ENCODE results near the gene DCTN3.

The DCTN3 gene

DNA sequence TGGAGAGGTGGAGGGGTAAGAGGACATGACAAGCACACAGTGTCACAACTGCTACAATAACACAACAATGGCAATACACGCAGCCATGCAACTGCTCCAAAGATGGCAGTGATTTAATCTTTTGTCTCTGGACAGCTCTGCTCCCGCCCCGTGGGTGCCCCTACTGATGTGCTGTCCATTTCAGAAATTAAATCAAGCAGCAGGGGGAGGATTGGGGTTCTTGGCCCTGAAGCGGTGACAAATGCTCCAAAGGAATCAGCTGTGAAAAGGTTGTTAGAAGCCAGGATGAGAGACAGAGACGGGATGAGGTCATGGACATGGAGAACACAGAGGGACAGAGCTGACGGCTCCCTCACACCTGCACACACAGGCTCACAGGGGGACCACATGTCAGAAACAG, 53.3 kb downstream of the DCTN3 start:
- no peaks in the 10 kb centered on the region for H3K79me2 ChIP-seq (ENCODE audit: control insufficient read depth, insufficient read depth, low read length, poor library complexity)
- no CpG with 5 or more reads among the region's 6 CpGs for WGBS (ENCODE audit: extremely low coverage, insufficient coverage, insufficient read length)

DNA sequence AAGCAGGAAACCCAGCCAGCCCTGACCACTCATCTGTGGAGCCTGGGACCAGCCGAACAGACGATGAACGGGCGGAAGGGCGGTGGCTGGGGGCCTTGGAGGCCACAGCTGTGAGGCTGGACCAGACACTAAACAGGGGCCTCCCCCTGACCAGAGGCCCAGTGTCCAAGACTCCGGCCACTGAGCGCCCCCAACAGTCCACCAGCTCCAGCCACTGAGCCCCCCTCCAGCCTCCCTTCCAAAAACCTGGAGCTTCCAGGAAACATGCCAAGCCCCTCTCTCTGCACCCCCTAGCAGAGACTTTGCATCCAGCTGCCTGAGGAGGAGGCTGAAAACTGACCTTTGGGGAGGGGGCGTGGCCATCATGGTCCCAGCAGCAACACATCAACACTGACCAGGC, 54.0 kb downstream of the DCTN3 start:
- H3K4me2 ChIP-seq (ENCODE audit: low read length) = no peak overlapping the region
- no peak overlapping the region for H2BK120ac ChIP-seq (ENCODE audit: insufficient read depth, low read length, poor library complexity)
- WGBS (ENCODE audit: extremely low coverage, insufficient coverage, insufficient read length) = no CpG with 5 or more reads among the region's 8 CpGs
- no peaks in the 10 kb centered on the region for H3K36me3 ChIP-seq (ENCODE audit: control insufficient read depth in 1 of 2, insufficient read depth in 2 of 2, low read length in 2 of 2)
- no peak overlapping the region for H3K4ac ChIP-seq (ENCODE audit: low read depth, low read length)
- no peak overlapping the region for H4K12ac ChIP-seq (ENCODE audit: low read depth, low read length)
- no peak overlapping the region for H2BK12ac ChIP-seq (ENCODE audit: low read length)
- H3K9ac ChIP-seq (ENCODE audit: low read length) = no peak overlapping the region
- H3K79me2 ChIP-seq (ENCODE audit: control insufficient read depth, insufficient read depth, low read length, poor library complexity) = no peaks in the 10 kb centered on the region
- H2AFZ ChIP-seq (ENCODE audit: insufficient read depth, low read length, poor library complexity) = no peak overlapping the region
- no peak overlapping the region for H3K14ac ChIP-seq (ENCODE audit: low read length)
- H3K9me3 ChIP-seq (ENCODE audit: insufficient read depth, low read depth, low read length) = peaks cover 2% of the 10 kb centered on the region
- DNase-seq = no peak
- no peak overlapping the region for H3K23ac ChIP-seq (ENCODE audit: low read length)
- no peak overlapping the region for H4K91ac ChIP-seq (ENCODE audit: low read depth, low read length)
- H3K18ac ChIP-seq (ENCODE audit: low read length) = no peak overlapping the region
- H3K27me3 ChIP-seq (ENCODE audit: insufficient read depth, low read length) = no peaks in the 10 kb centered on the region
- no peak overlapping the region for H4K8ac ChIP-seq (ENCODE audit: low read depth, low read length)
- no peaks in the 10 kb centered on the region for H3K4me1 ChIP-seq (ENCODE audit: control insufficient read depth in 1 of 2, insufficient read depth in 2 of 2, low read length in 2 of 2)
- no peak overlapping the region for H3K4me3 ChIP-seq (ENCODE audit: low read depth, low read length)
- no peak overlapping the region for H3K27ac ChIP-seq (ENCODE audit: low read depth, low read length)
- H2AK5ac ChIP-seq (ENCODE audit: low read length) = no peak overlapping the region
- H2BK5ac ChIP-seq (ENCODE audit: low read depth, low read length, poor library complexity) = no peak overlapping the region
- H3K79me1 ChIP-seq (ENCODE audit: low read length) = no peaks in the 10 kb centered on the region

More for the DNA sequence above, 53.3 kb downstream of the DCTN3 start:
- H2AK5ac ChIP-seq (ENCODE audit: low read length) = no peak overlapping the region
- no peak overlapping the region for H3K27ac ChIP-seq (ENCODE audit: low read depth, low read length)
- H2AFZ ChIP-seq (ENCODE audit: insufficient read depth, low read length, poor library complexity) = no peak overlapping the region
- H2BK12ac ChIP-seq (ENCODE audit: low read length) = no peak overlapping the region
- H3K36me3 ChIP-seq (ENCODE audit: control insufficient read depth in 1 of 2, insufficient read depth in 2 of 2, low read length in 2 of 2) = no peaks in the 10 kb centered on the region
- H4K12ac ChIP-seq (ENCODE audit: low read depth, low read length) = no peak overlapping the region
- no peak overlapping the region for H3K4me3 ChIP-seq (ENCODE audit: low read depth, low read length)
- H3K79me1 ChIP-seq (ENCODE audit: low read length) = no peaks in the 10 kb centered on the region
- H3K18ac ChIP-seq (ENCODE audit: low read length) = no peak overlapping the region
- H3K14ac ChIP-seq (ENCODE audit: low read length) = no peak overlapping the region
- H2BK5ac ChIP-seq (ENCODE audit: low read depth, low read length, poor library complexity) = no peak overlapping the region
- H3K4ac ChIP-seq (ENCODE audit: low read depth, low read length) = no peak overlapping the region
- no peak overlapping the region for H3K23ac ChIP-seq (ENCODE audit: low read length)
- H3K4me2 ChIP-seq (ENCODE audit: low read length) = no peak overlapping the region
- H3K9ac ChIP-seq (ENCODE audit: low read length) = no peak overlapping the region
- H2BK120ac ChIP-seq (ENCODE audit: insufficient read depth, low read length, poor library complexity) = no peak overlapping the region
- no peak overlapping the region for H4K91ac ChIP-seq (ENCODE audit: low read depth, low read length)
- no peaks in the 10 kb centered on the region for H3K4me1 ChIP-seq (ENCODE audit: control insufficient read depth in 1 of 2, insufficient read depth in 2 of 2, low read length in 2 of 2)
- H3K27me3 ChIP-seq (ENCODE audit: insufficient read depth, low read length) = no peaks in the 10 kb centered on the region
- no peak overlapping the region for H4K8ac ChIP-seq (ENCODE audit: low read depth, low read length)
- no peak for DNase-seq
- H3K9me3 ChIP-seq (ENCODE audit: insufficient read depth, low read depth, low read length) = peaks cover 2% of the 10 kb centered on the region

DNA sequence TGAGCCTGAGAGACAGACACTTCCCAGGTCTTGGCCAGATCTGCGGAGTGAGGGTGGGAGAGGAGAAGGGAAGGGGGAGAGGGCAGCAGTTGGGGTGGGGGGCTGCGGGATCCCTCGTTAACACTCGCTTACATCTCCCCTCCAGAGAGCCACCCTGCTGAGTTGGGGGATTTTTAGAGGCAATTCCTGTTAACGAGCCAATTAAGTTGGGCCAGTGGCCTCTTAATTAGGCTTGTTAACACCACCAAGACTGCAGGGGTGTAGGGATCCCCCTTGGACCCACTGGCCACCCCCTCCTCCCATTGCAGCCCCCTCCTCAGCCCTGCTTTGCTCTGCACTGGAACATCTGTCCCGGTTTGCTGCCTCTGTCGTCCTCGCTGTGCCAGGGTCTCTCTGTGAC, 54.4 kb downstream of the DCTN3 start:
- H4K8ac ChIP-seq (ENCODE audit: low read depth, low read length) = no peak overlapping the region
- H2BK5ac ChIP-seq (ENCODE audit: low read depth, low read length, poor library complexity) = no peak overlapping the region
- no peaks in the 10 kb centered on the region for H3K79me2 ChIP-seq (ENCODE audit: control insufficient read depth, insufficient read depth, low read length, poor library complexity)
- no CpG with 5 or more reads among the region's 8 CpGs for WGBS (ENCODE audit: extremely low coverage, insufficient coverage, insufficient read length)
- H3K4me1 ChIP-seq (ENCODE audit: control insufficient read depth in 1 of 2, insufficient read depth in 2 of 2, low read length in 2 of 2) = no peaks in the 10 kb centered on the region
- H3K27ac ChIP-seq (ENCODE audit: low read depth, low read length) = no peak overlapping the region
- H3K79me1 ChIP-seq (ENCODE audit: low read length) = no peaks in the 10 kb centered on the region
- peaks cover 2% of the 10 kb centered on the region for H3K9me3 ChIP-seq (ENCODE audit: insufficient read depth, low read depth, low read length)
- no peak overlapping the region for H3K18ac ChIP-seq (ENCODE audit: low read length)
- no peak overlapping the region for H2AFZ ChIP-seq (ENCODE audit: insufficient read depth, low read length, poor library complexity)
- H4K91ac ChIP-seq (ENCODE audit: low read depth, low read length) = no peak overlapping the region
- no peak for DNase-seq
- H3K27me3 ChIP-seq (ENCODE audit: insufficient read depth, low read length) = no peaks in the 10 kb centered on the region
- H3K14ac ChIP-seq (ENCODE audit: low read length) = no peak overlapping the region
- H3K9ac ChIP-seq (ENCODE audit: low read length) = no peak overlapping the region
- no peak overlapping the region for H3K4me2 ChIP-seq (ENCODE audit: low read length)
- no peak overlapping the region for H3K23ac ChIP-seq (ENCODE audit: low read length)
- H3K4ac ChIP-seq (ENCODE audit: low read depth, low read length) = no peak overlapping the region
- H4K12ac ChIP-seq (ENCODE audit: low read depth, low read length) = no peak overlapping the region
- no peak overlapping the region for H2AK5ac ChIP-seq (ENCODE audit: low read length)
- H2BK12ac ChIP-seq (ENCODE audit: low read length) = no peak overlapping the region
- no peak overlapping the region for H2BK120ac ChIP-seq (ENCODE audit: insufficient read depth, low read length, poor library complexity)
- no peaks in the 10 kb centered on the region for H3K36me3 ChIP-seq (ENCODE audit: control insufficient read depth in 1 of 2, insufficient read depth in 2 of 2, low read length in 2 of 2)
- H3K4me3 ChIP-seq (ENCODE audit: low read depth, low read length) = no peak overlapping the region

DNA sequence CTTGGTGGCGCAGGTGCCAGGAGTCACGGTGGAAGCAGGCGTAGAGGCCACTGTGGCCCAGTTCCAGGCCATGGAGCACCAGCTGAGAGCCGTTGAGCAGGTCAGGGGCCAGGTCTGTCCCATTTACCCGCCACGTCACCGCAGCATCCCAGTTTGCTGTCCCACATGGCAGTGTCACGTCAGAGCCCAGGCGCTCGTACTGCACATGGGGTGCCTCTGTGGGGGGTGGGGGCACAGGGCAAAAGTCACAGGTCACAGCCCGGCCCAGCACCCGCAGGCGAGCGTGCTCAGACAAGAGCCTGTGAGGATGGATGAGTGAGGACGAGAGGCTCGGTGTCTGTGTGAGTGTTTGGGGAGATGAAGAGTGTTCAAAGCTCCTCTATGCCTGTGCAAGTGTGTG, 55.7 kb downstream of the DCTN3 start:
- Histone ChIP-seq H3K79me1 (ENCODE audit: low read length) (no peaks in the 10 kb centered on the region), H3K23ac (ENCODE audit: low read length) (no peak overlapping the region)
- no peak for DNase-seq

More for the DNA sequence above, 55.7 kb downstream of the DCTN3 start:
- no peak overlapping the region for H2AK5ac ChIP-seq (ENCODE audit: low read length)
- no peak overlapping the region for H3K27ac ChIP-seq (ENCODE audit: low read depth, low read length)
- no peak overlapping the region for H4K91ac ChIP-seq (ENCODE audit: low read depth, low read length)
- no peak overlapping the region for H2AFZ ChIP-seq (ENCODE audit: insufficient read depth, low read length, poor library complexity)
- no peak overlapping the region for H3K4me3 ChIP-seq (ENCODE audit: low read depth, low read length)
- H2BK120ac ChIP-seq (ENCODE audit: insufficient read depth, low read length, poor library complexity) = no peak overlapping the region
- peaks cover under 1% of the 10 kb centered on the region for H3K9me3 ChIP-seq (ENCODE audit: insufficient read depth, low read depth, low read length)
- H3K4ac ChIP-seq (ENCODE audit: low read depth, low read length) = no peak overlapping the region
- no peak overlapping the region for H4K8ac ChIP-seq (ENCODE audit: low read depth, low read length)
- H3K9ac ChIP-seq (ENCODE audit: low read length) = no peak overlapping the region
- H3K18ac ChIP-seq (ENCODE audit: low read length) = no peak overlapping the region
- H3K4me1 ChIP-seq (ENCODE audit: control insufficient read depth in 1 of 2, insufficient read depth in 2 of 2, low read length in 2 of 2) = no peaks in the 10 kb centered on the region
- H3K27me3 ChIP-seq (ENCODE audit: insufficient read depth, low read length) = no peaks in the 10 kb centered on the region
- H2BK12ac ChIP-seq (ENCODE audit: low read length) = no peak overlapping the region
- H3K4me2 ChIP-seq (ENCODE audit: low read length) = no peak overlapping the region
- no peaks in the 10 kb centered on the region for H3K36me3 ChIP-seq (ENCODE audit: control insufficient read depth in 1 of 2, insufficient read depth in 2 of 2, low read length in 2 of 2)
- H2BK5ac ChIP-seq (ENCODE audit: low read depth, low read length, poor library complexity) = no peak overlapping the region
- no peak overlapping the region for H4K12ac ChIP-seq (ENCODE audit: low read depth, low read length)
- H3K14ac ChIP-seq (ENCODE audit: low read length) = no peak overlapping the region
- no peaks in the 10 kb centered on the region for H3K79me2 ChIP-seq (ENCODE audit: control insufficient read depth, insufficient read depth, low read length, poor library complexity)
- no CpG with 5 or more reads among the region's 16 CpGs for WGBS (ENCODE audit: extremely low coverage, insufficient coverage, insufficient read length)
